Activated CD4-positive, alpha-beta T cell treated with anti-CD3 and anti-CD28 coated beads, Interleukin-2, amount 10 ng/mL, durations not matched to agents 24 days and 14 days (primary cell): Measurements from ENCODE around the gene TP63. TPM values are rescaled to one million over a fixed set of nuclear protein-coding genes. Genes with fewer than 3 reads are reported as not detected.
"Not testable (repeated sequence)": the region's sequence is repeated elsewhere in the genome, so short reads cannot be mapped to it uniquely, and the experiment has no call there.

Source experiments
- DNase-seq: peaks from one replicate; pipeline ENCODE4 v3.0.0; 2022
- H3K27ac Mint-ChIP-seq: one replicate; pipeline ENCODE4 v1.8.0; 2022; ENCODE audit warnings: mild to moderate bottlenecking, mixed read lengths
- H3K27me3 Mint-ChIP-seq: one replicate; pipeline ENCODE4 v1.8.0; 2022; ENCODE audit warnings: mixed read lengths
- H3K36me3 Mint-ChIP-seq: one replicate; pipeline ENCODE4 v1.8.0; 2022; ENCODE audit warnings: low read depth, mild to moderate bottlenecking, mixed read lengths
- H3K4me1 Mint-ChIP-seq: one replicate; pipeline ENCODE4 v1.8.0; 2021; ENCODE audit warnings: mixed read lengths
- H3K4me3 Mint-ChIP-seq: one replicate; pipeline ENCODE4 v1.8.0; 2022; ENCODE audit warnings: mild to moderate bottlenecking, moderate library complexity, mixed read lengths
- H3K9me3 Mint-ChIP-seq: one replicate; pipeline ENCODE4 v1.8.0; 2021; ENCODE audit warnings: mixed read lengths
- intact Hi-C: fragments of 100-400 bp; cut with micrococcal nuclease; formaldehyde crosslinking; loops from one replicate; pipeline ENCODE4 v1.15.1; 2023
- total RNA-seq: library from RNA; stranded (reverse); gene quantifications from 2 replicates; pipeline ENCODE4 v1.2.3, GENCODE V29; 2022

The TP63 gene
- total RNA-seq, 1 donor from 2014 or later, result 0.98 TPM

DNA sequence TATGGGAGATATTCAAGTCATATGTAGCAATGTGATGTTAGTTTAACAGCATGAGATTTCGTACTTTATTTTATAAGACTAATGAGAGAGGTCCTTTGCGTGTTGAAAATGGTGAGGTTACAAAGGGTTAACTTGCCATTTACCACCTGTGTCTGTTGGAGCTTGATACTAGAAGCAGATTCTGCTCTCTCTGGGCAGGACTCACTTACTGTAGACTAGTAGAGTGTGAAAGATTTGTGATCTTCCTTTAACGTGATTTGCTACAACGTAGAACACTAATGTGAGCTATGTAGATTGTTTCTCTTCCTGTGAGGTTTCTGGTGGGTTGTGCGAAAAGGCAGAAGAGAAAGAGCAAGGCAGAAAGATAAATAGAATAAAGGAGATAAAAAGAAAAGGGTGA lies 1.1 kb downstream of the TP63 start:
- Mint-ChIP-seq H3K36me3 (no peaks in the 10 kb centered on the region), H3K4me3 (no peak overlapping the region), H3K27ac (no peak overlapping the region), H3K9me3 (peaks cover 7% of the 10 kb centered on the region), H3K27me3 (peaks cover 4% of the 10 kb centered on the region), H3K4me1 (peaks cover 18% of the 10 kb centered on the region)
- DNase-seq, result no peak
- intact Hi-C loops, result loop anchor here (5.0 kb wide), 1 partner anchor 45 kb away; no protein-coding TSS in a partner anchor

GRCh38 chr3:189635339-189635738 lies 4.2 kb downstream of the TP63 start:
- Mint-ChIP-seq H3K27me3 (peaks cover 4% of the 10 kb centered on the region), H3K36me3 (no peaks in the 10 kb centered on the region), H3K9me3 (peaks cover 8% of the 10 kb centered on the region), H3K4me3 (no peak overlapping the region), H3K27ac (no peak overlapping the region), H3K4me1 (peaks cover 14% of the 10 kb centered on the region)
- intact Hi-C loops, result no loop called here
- peak; percentile 36 for DNase-seq

DNA sequence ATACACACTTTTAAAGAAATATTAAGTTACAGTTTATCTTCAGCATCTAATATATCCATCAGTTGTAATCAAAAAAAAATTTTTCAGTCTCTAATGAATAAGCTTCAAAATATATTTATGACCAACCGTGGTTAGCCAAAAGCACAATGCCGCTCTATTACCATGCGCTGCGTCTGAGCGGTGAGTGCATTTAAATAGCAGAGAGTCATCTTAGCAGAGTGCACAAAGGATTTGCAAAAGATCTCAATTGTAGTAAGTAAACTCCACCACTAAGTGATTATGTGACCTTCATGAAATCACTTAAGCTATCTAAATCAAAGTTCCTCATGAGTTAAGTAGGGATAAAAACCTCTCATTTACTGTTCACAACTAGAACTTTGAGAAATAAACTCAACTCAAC lies 4.9 kb downstream of the TP63 start:
- intact Hi-C loops, result no loop called here
- Mint-ChIP-seq H3K4me3 (no peak overlapping the region), H3K4me1 (peaks cover 8% of the 10 kb centered on the region), H3K36me3 (no peaks in the 10 kb centered on the region), H3K27ac (no peak overlapping the region), H3K27me3 (peaks cover 4% of the 10 kb centered on the region), H3K9me3 (peaks cover 8% of the 10 kb centered on the region)
- DNase-seq, result peak; percentile 34

DNA sequence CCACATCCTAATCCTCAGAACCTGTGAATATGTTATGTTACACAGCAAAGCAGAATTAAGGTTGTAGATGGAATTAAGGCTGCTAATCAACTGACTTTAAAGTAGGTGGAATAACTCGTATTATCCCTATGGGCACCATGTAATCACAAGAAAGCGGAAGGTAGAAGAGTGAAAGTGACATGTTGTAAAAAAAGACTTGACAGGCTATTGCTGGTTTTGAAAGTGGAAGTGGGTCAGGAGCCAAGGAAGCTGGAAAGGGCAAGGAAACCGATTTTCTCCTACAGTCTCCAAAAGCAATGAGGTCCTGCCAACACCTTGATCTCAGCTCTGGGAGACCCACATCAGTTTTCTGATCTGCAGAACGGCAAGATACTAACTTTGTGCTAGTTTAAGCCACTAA lies 6.6 kb downstream of the TP63 start:
- H3K27ac Mint-ChIP-seq, result no peak overlapping the region
- DNase-seq, result no peak
- H3K4me3 Mint-ChIP-seq, result no peak overlapping the region
- no peaks in the 10 kb centered on the region for H3K4me1 Mint-ChIP-seq
- intact Hi-C loops, result no loop called here
- peaks cover 8% of the 10 kb centered on the region for H3K9me3 Mint-ChIP-seq
- no peaks in the 10 kb centered on the region for H3K36me3 Mint-ChIP-seq
- H3K27me3 Mint-ChIP-seq, result peaks cover 4% of the 10 kb centered on the region

- Mint-ChIP-seq H3K4me3 (no peak overlapping the region), H3K36me3 (no peaks in the 10 kb centered on the region), H3K27me3 (peaks cover 3% of the 10 kb centered on the region), H3K27ac (no peak overlapping the region), H3K9me3 (peaks cover 8% of the 10 kb centered on the region), H3K4me1 (no peaks in the 10 kb centered on the region)
- intact Hi-C loops, result no loop called here
- peak; percentile 24 for DNase-seq
Measured at GRCh38 chr3:189638276-189639031, 7.3 kb downstream of the TP63 start.

GRCh38 chr3:189641776-189642175 lies 10.6 kb downstream of the TP63 start:
- Mint-ChIP-seq H3K9me3 (peaks cover 14% of the 10 kb centered on the region), H3K27ac (no peak overlapping the region), H3K36me3 (no peaks in the 10 kb centered on the region), H3K4me3 (no peak overlapping the region), H3K27me3 (peaks cover 2% of the 10 kb centered on the region), H3K4me1 (no peaks in the 10 kb centered on the region)
- peak; percentile 27 for DNase-seq
- intact Hi-C loops, result no loop called here

- intact Hi-C loops, result no loop called here
- no peak overlapping the region for H3K27ac Mint-ChIP-seq
Measured at GRCh38 chr3:189646853-189647542, 15.8 kb downstream of the TP63 start.

GRCh38 chr3:189652042-189652441 lies 20.9 kb downstream of the TP63 start:
- no peaks in the 10 kb centered on the region for H3K4me1 Mint-ChIP-seq
- H3K27me3 Mint-ChIP-seq, result no peaks in the 10 kb centered on the region
- H3K4me3 Mint-ChIP-seq, result no peak overlapping the region
- no peak for DNase-seq
- no peak overlapping the region for H3K27ac Mint-ChIP-seq
- intact Hi-C loops, result no loop called here
- peaks cover 20% of the 10 kb centered on the region for H3K9me3 Mint-ChIP-seq
- H3K36me3 Mint-ChIP-seq, result no peaks in the 10 kb centered on the region

More at GRCh38 chr3:189646853-189647542, 15.8 kb downstream of the TP63 start:
- H3K9me3 Mint-ChIP-seq, result peaks cover 13% of the 10 kb centered on the region
- H3K4me1 Mint-ChIP-seq, result no peaks in the 10 kb centered on the region
- no peaks in the 10 kb centered on the region for H3K27me3 Mint-ChIP-seq
- no peak for DNase-seq
- no peak overlapping the region for H3K4me3 Mint-ChIP-seq
- no peaks in the 10 kb centered on the region for H3K36me3 Mint-ChIP-seq

GRCh38 chr3:189655617-189656016 lies 24.4 kb downstream of the TP63 start:
- peaks cover 22% of the 10 kb centered on the region for H3K9me3 Mint-ChIP-seq
- H3K36me3 Mint-ChIP-seq, result no peaks in the 10 kb centered on the region
- no peak overlapping the region for H3K27ac Mint-ChIP-seq
- H3K4me1 Mint-ChIP-seq, result no peaks in the 10 kb centered on the region
- intact Hi-C loops, result no loop called here
- no peaks in the 10 kb centered on the region for H3K27me3 Mint-ChIP-seq
- no peak for DNase-seq
- H3K4me3 Mint-ChIP-seq, result no peak overlapping the region

DNA sequence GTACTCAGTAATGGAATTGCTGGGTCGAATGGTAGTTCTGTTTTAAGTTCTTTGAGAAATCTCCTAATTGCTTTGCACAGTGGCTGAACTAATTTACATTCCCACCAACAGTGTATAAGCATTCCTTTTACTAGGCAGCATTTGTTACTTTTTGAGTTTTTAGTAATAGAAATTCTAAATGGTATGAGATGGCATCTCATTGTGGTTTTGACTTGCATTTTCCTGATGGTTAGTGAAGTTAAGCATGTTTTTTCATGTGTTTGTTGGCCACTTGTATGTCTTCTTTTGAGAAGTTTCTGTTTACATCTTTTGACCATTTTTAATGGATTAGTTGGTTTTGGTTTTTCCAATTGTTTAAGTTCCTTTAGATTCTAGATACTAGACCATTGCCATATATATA lies 28.4 kb downstream of the TP63 start:
- Mint-ChIP-seq H3K27ac (no peak overlapping the region), H3K4me1 (no peaks in the 10 kb centered on the region), H3K9me3 (peaks cover 13% of the 10 kb centered on the region), H3K27me3 (no peaks in the 10 kb centered on the region), H3K4me3 (no peak overlapping the region), H3K36me3 (no peaks in the 10 kb centered on the region)
- intact Hi-C loops, result no loop called here
- DNase-seq, result no peak

DNA sequence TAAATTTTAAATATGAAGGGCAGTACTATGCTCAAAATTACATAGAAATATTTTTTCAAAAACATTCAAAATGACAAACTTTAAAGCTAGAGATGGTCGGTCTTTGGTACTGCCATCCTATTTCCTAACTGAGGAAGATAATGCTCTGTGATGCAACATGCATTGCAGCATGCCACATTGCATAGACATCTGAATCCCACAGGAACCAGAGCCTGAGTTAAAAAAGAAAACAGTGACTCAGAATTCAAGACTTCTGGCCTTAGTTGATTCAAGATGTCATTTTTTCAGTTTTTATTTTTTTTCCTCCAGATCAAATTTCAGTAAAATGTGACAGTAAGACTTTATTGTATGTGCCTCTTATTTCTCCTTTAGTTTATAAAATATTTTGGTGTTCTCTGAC lies 33.1 kb downstream of the TP63 start:
- no peaks in the 10 kb centered on the region for H3K36me3 Mint-ChIP-seq
- H3K4me3 Mint-ChIP-seq, result no peak overlapping the region
- no peak overlapping the region for H3K27ac Mint-ChIP-seq
- intact Hi-C loops, result no loop called here
- no peaks in the 10 kb centered on the region for H3K27me3 Mint-ChIP-seq
- no peaks in the 10 kb centered on the region for H3K4me1 Mint-ChIP-seq
- no peak for DNase-seq
- no peaks in the 10 kb centered on the region for H3K9me3 Mint-ChIP-seq

- H3K36me3 Mint-ChIP-seq, H3K9me3 Mint-ChIP-seq, DNase-seq, intact Hi-C loops, H3K27me3 Mint-ChIP-seq, H3K4me3 Mint-ChIP-seq, H3K27ac Mint-ChIP-seq, H3K4me1 Mint-ChIP-seq: not testable (repeated sequence)
Measured at GRCh38 chr3:189672346-189672745, 41.2 kb downstream of the TP63 start.

DNA sequence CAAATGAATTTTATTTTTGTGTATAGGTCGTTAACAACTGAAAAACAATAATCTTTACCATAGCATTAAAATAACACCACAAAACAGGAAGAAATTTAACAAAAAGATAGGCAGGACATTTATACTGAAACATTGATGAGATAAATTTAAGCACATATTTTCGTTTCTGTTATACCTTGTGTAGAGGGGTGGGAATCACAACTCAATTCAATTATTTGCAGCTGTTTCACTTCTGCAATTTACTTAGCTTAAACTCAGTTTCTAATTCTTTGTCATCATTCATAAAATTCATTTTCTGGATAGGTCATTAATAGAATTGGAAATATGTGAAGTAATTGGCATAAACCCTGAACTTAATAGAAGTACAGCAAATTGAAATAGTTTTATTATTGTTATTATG lies 42.3 kb downstream of the TP63 start:
- H3K4me3 Mint-ChIP-seq, result no peak overlapping the region
- intact Hi-C loops, result no loop called here
- peaks cover 9% of the 10 kb centered on the region for H3K27me3 Mint-ChIP-seq
- no peaks in the 10 kb centered on the region for H3K4me1 Mint-ChIP-seq
- no peak for DNase-seq
- H3K36me3 Mint-ChIP-seq, result no peaks in the 10 kb centered on the region
- H3K9me3 Mint-ChIP-seq, result peaks cover 5% of the 10 kb centered on the region
- H3K27ac Mint-ChIP-seq, result no peak overlapping the region

- Mint-ChIP-seq H3K36me3 (no peaks in the 10 kb centered on the region), H3K27ac (no peak overlapping the region), H3K27me3 (peaks cover 9% of the 10 kb centered on the region), H3K4me1 (no peaks in the 10 kb centered on the region), H3K4me3 (no peak overlapping the region), H3K9me3 (peaks cover 5% of the 10 kb centered on the region)
- intact Hi-C loops, result no loop called here
- DNase-seq, result no peak
Measured at GRCh38 chr3:189674249-189674913, 43.2 kb downstream of the TP63 start.
